ENCODE results near the gene BPTF.
"Not testable (repeated sequence)": the region's sequence is repeated elsewhere in the genome, so short reads cannot be mapped to it uniquely, and the experiment has no call there.

Gene BPTF

GRCh38 chr17:67884741-67885140 lies 59.4 kb downstream of the BPTF start:
- Histone ChIP-seq H3K4me1 (ENCODE audit: control insufficient read depth in 2 of 2, insufficient read depth in 1 of 2, low read depth in 1 of 2, low read length in 2 of 2) (no peaks in the 10 kb centered on the region), H3K27ac (replicated peaks; ENCODE audit: low read length) (no peak overlapping the region), H2BK5ac (ENCODE audit: low read length) (no peak overlapping the region), H2BK120ac (ENCODE audit: low read depth, low read length) (no peak overlapping the region), H2BK12ac (ENCODE audit: low read length) (no peak overlapping the region), H2AK5ac (ENCODE audit: low read depth, low read length) (no peak overlapping the region), H3K27me3 (ENCODE audit: control insufficient read depth in 3 of 3, insufficient read depth in 3 of 3, low read depth in 1 of 3, low read length in 3 of 3) (no peaks in the 10 kb centered on the region), H4K8ac (ENCODE audit: low read depth, low read length) (no peak overlapping the region), H3K4me2 (ENCODE audit: insufficient read depth, low read length, poor library complexity, severe bottlenecking) (no peak overlapping the region), H3K23ac (ENCODE audit: low read depth, low read length, poor library complexity) (no peak overlapping the region), H2BK15ac (ENCODE audit: low read length) (no peak overlapping the region), H3K9me3 (replicated peaks in 1 of 2; ENCODE audit: control insufficient read depth in 2 of 2, insufficient read depth in 1 of 2, low read depth in 1 of 2, low read length in 2 of 2) (no peaks in the 10 kb centered on the region), H3K18ac (ENCODE audit: low read length) (no peak overlapping the region), H4K91ac (ENCODE audit: low read depth, low read length, poor library complexity) (no peak overlapping the region), H3K79me1 (ENCODE audit: low read depth, low read length) (peaks cover 1% of the 10 kb centered on the region), H3K14ac (ENCODE audit: low read length) (no peak overlapping the region), H3K36me3 (replicated peaks in 1 of 2; ENCODE audit: control insufficient read depth in 2 of 2, insufficient read depth in 2 of 2, low read length in 2 of 2) (peaks cover 6 to 82% of the 10 kb centered on the region in 2 donors), H3K4ac (ENCODE audit: low read length) (no peak overlapping the region), H3K4me3 (ENCODE audit: low read length in 2 of 2) (no peak overlapping the region), H2AFZ (ENCODE audit: low read length) (no peak overlapping the region), H3K9ac (ENCODE audit: low read depth, low read length, poor library complexity) (no peak overlapping the region)
- WGBS, 2 donors (ENCODE audit: extremely low coverage in 2 of 2, insufficient read length in 2 of 2, insufficient replicate concordance in 1 of 2): no CpG with 5 or more reads among the region's 1 CpG
- DNase-seq (ENCODE audit: low spot score): no peak

GRCh38 chr17:67891481-67892119 lies 66.3 kb downstream of the BPTF start:
- H2AFZ ChIP-seq (ENCODE audit: low read length): no peak overlapping the region
- H4K8ac ChIP-seq (ENCODE audit: low read depth, low read length): no peak overlapping the region
- no peak overlapping the region for H3K9ac ChIP-seq (ENCODE audit: low read depth, low read length, poor library complexity)
- no peak for DNase-seq (ENCODE audit: low spot score)
- H3K27me3 ChIP-seq (ENCODE audit: control insufficient read depth in 3 of 3, insufficient read depth in 3 of 3, low read depth in 1 of 3, low read length in 3 of 3): no peaks in the 10 kb centered on the region
- H3K23ac ChIP-seq (ENCODE audit: low read depth, low read length, poor library complexity): no peak overlapping the region
- no peak overlapping the region for H3K14ac ChIP-seq (ENCODE audit: low read length)
- no peak overlapping the region for H4K91ac ChIP-seq (ENCODE audit: low read depth, low read length, poor library complexity)
- no peak overlapping the region for H3K18ac ChIP-seq (ENCODE audit: low read length)
- no peak overlapping the region for H2BK5ac ChIP-seq (ENCODE audit: low read length)
- no peak overlapping the region for H3K4me2 ChIP-seq (ENCODE audit: insufficient read depth, low read length, poor library complexity, severe bottlenecking)
- no peak overlapping the region for H2AK5ac ChIP-seq (ENCODE audit: low read depth, low read length)
- H2BK12ac ChIP-seq (ENCODE audit: low read length): no peak overlapping the region
- H3K36me3 ChIP-seq (replicated peaks in 1 of 2; ENCODE audit: control insufficient read depth in 2 of 2, insufficient read depth in 2 of 2, low read length in 2 of 2): peaks cover 16 to 91% of the 10 kb centered on the region in 2 donors
- no peaks in the 10 kb centered on the region for H3K4me1 ChIP-seq (ENCODE audit: control insufficient read depth in 2 of 2, insufficient read depth in 1 of 2, low read depth in 1 of 2, low read length in 2 of 2)
- no peak overlapping the region for H2BK120ac ChIP-seq (ENCODE audit: low read depth, low read length)
- no peak overlapping the region for H3K4me3 ChIP-seq (ENCODE audit: low read length in 2 of 2)
- H3K9me3 ChIP-seq (replicated peaks in 1 of 2; ENCODE audit: control insufficient read depth in 2 of 2, insufficient read depth in 1 of 2, low read depth in 1 of 2, low read length in 2 of 2): no peaks in the 10 kb centered on the region
- no peak overlapping the region for H3K27ac ChIP-seq (replicated peaks; ENCODE audit: low read length)
- no peak overlapping the region for H3K4ac ChIP-seq (ENCODE audit: low read length)
- H3K79me1 ChIP-seq (ENCODE audit: low read depth, low read length): no peaks in the 10 kb centered on the region
- no CpG with 5 or more reads among the region's 6 CpGs for WGBS, 2 donors (ENCODE audit: extremely low coverage in 2 of 2, insufficient read length in 2 of 2, insufficient replicate concordance in 1 of 2)
- H2BK15ac ChIP-seq (ENCODE audit: low read length): no peak overlapping the region

GRCh38 chr17:67902511-67903231 lies 77.4 kb downstream of the BPTF start:
- Histone ChIP-seq H3K4me2 (ENCODE audit: insufficient read depth, low read length, poor library complexity, severe bottlenecking) (no peak overlapping the region), H3K14ac (ENCODE audit: low read length) (no peak overlapping the region), H2BK15ac (ENCODE audit: low read length) (no peak overlapping the region), H3K4me3 (ENCODE audit: low read length in 2 of 2) (peak overlapping the region in 1 of 2 donors; percentile 1), H2AFZ (ENCODE audit: low read length) (peak overlapping the region; percentile 42), H3K23ac (ENCODE audit: low read depth, low read length, poor library complexity) (no peak overlapping the region), H3K4me1 (ENCODE audit: control insufficient read depth in 2 of 2, insufficient read depth in 1 of 2, low read depth in 1 of 2, low read length in 2 of 2) (peaks cover 8 to 18% of the 10 kb centered on the region in 2 donors), H3K4ac (ENCODE audit: low read length) (no peak overlapping the region), H2BK12ac (ENCODE audit: low read length) (no peak overlapping the region), H4K91ac (ENCODE audit: low read depth, low read length, poor library complexity) (no peak overlapping the region), H3K27me3 (ENCODE audit: control insufficient read depth in 3 of 3, insufficient read depth in 3 of 3, low read depth in 1 of 3, low read length in 3 of 3) (no peaks in the 10 kb centered on the region), H2AK5ac (ENCODE audit: low read depth, low read length) (no peak overlapping the region), H3K79me1 (ENCODE audit: low read depth, low read length) (peaks cover 3% of the 10 kb centered on the region), H4K8ac (ENCODE audit: low read depth, low read length) (no peak overlapping the region), H3K36me3 (replicated peaks in 1 of 2; ENCODE audit: control insufficient read depth in 2 of 2, insufficient read depth in 2 of 2, low read length in 2 of 2) (peaks cover 14 to 92% of the 10 kb centered on the region in 2 donors), H3K9me3 (replicated peaks in 1 of 2; ENCODE audit: control insufficient read depth in 2 of 2, insufficient read depth in 1 of 2, low read depth in 1 of 2, low read length in 2 of 2) (no peaks in the 10 kb centered on the region), H3K9ac (ENCODE audit: low read depth, low read length, poor library complexity) (no peak overlapping the region), H2BK120ac (ENCODE audit: low read depth, low read length) (no peak overlapping the region), H3K18ac (ENCODE audit: low read length) (no peak overlapping the region), H2BK5ac (ENCODE audit: low read length) (no peak overlapping the region), H3K27ac (replicated peaks; ENCODE audit: low read length) (peak overlapping the region; percentile 27)
- WGBS, 2 donors (ENCODE audit: extremely low coverage in 2 of 2, insufficient read length in 2 of 2, insufficient replicate concordance in 1 of 2): no CpG with 5 or more reads among the region's 12 CpGs
- DNase-seq (ENCODE audit: low spot score): peak; percentile 6

DNA sequence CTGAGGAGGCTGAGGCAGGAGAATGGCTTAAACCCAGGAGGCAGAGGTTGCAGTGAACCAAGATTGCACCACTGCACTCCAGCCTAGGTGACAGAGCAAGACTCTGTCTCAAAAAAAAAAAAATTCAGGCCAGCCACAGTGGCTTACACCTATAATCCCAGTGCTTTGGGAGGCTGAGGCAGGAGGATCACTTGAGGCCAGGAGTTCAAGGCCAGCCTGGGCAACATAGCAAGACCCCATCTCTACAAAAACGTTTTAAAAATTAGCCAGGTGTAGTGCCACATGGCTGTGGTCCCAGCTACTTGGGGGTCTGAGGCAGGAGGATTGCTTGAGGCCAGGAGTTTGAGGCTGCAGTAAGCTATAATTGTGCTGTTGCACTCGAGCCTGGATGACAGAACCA lies 80.0 kb downstream of the BPTF start:
- WGBS, 2 donors (ENCODE audit: extremely low coverage in 2 of 2, insufficient read length in 2 of 2, insufficient replicate concordance in 1 of 2): no CpG with 5 or more reads among the region's 2 CpGs
- H3K14ac ChIP-seq (ENCODE audit: low read length): not testable (repeated sequence)

More for the DNA sequence above, 80.0 kb downstream of the BPTF start:
- H3K27ac ChIP-seq (replicated peaks; ENCODE audit: low read length); H3K9me3 ChIP-seq (replicated peaks in 1 of 2; ENCODE audit: control insufficient read depth in 2 of 2, insufficient read depth in 1 of 2, low read depth in 1 of 2, low read length in 2 of 2); DNase-seq (ENCODE audit: low spot score); H3K4me2 ChIP-seq (ENCODE audit: insufficient read depth, low read length, poor library complexity, severe bottlenecking); H2AFZ ChIP-seq (ENCODE audit: low read length); H3K9ac ChIP-seq (ENCODE audit: low read depth, low read length, poor library complexity); H2BK5ac ChIP-seq (ENCODE audit: low read length); H3K23ac ChIP-seq (ENCODE audit: low read depth, low read length, poor library complexity); H3K18ac ChIP-seq (ENCODE audit: low read length); H4K91ac ChIP-seq (ENCODE audit: low read depth, low read length, poor library complexity); H4K8ac ChIP-seq (ENCODE audit: low read depth, low read length); H2BK12ac ChIP-seq (ENCODE audit: low read length); H3K79me1 ChIP-seq (ENCODE audit: low read depth, low read length); H2AK5ac ChIP-seq (ENCODE audit: low read depth, low read length); H3K4me3 ChIP-seq (ENCODE audit: low read length in 2 of 2); H3K27me3 ChIP-seq (ENCODE audit: control insufficient read depth in 3 of 3, insufficient read depth in 3 of 3, low read depth in 1 of 3, low read length in 3 of 3); H2BK15ac ChIP-seq (ENCODE audit: low read length); H2BK120ac ChIP-seq (ENCODE audit: low read depth, low read length); H3K4ac ChIP-seq (ENCODE audit: low read length): not testable (repeated sequence)
- peaks cover 9 to 91% of the 10 kb centered on the region in 2 donors for H3K36me3 ChIP-seq (replicated peaks in 1 of 2; ENCODE audit: control insufficient read depth in 2 of 2, insufficient read depth in 2 of 2, low read length in 2 of 2)
- peaks cover 8 to 18% of the 10 kb centered on the region in 2 donors for H3K4me1 ChIP-seq (ENCODE audit: control insufficient read depth in 2 of 2, insufficient read depth in 1 of 2, low read depth in 1 of 2, low read length in 2 of 2)

Measured in neuronal stem cell (in vitro differentiated cells).